Left lobe of liver (tissue), 1 donor: Measurements from ENCODE around the gene AASDHPPT. TPM values are rescaled to one million over a fixed set of nuclear protein-coding genes. Genes with fewer than 3 reads are reported as not detected.

ENCODE experiments used
- total RNA-seq: library from RNA; stranded (reverse); gene quantifications from one replicate; pipeline ENCODE4 v1.2.1, GENCODE V29; 2021
- donor health status: DM: no; HTN: yes; CAD: no.

Gene AASDHPPT
- total RNA-seq, 1 donor from 2014 or later: 16.2 TPM

Other genes starting within 250 kb of the AASDHPPT start
- gene MSANTD4, start 55.4 kb upstream of the AASDHPPT start, total RNA-seq: 5.0 TPM
- gene KBTBD3, start 315 bp upstream of the AASDHPPT start, total RNA-seq: 6.5 TPM